PC-9 (cell line): ENCODE results near the gene ITIH3. TPM values are rescaled to one million over a fixed set of nuclear protein-coding genes. Genes with fewer than 3 reads are reported as not detected.

ENCODE experiments used
- BruUV-seq: library from RNA; stranded (reverse); fragments of 400-500 nt; replicated peaks from 2 replicates; lab custom pipeline; 2021; lab: Mats Ljungman, UMichigan
- CTCF ChIA-PET: fragments of 300-600 bp; sonication (Branson Sonifier 250); formaldehyde crosslinking; loops from one replicate; lab custom pipeline; 2022; ENCODE audit warnings: antibody characterized with exemption; lab: Charles Lee
- POLR2A ChIA-PET: fragments of 300-600 bp; sonication (Branson Sonifier 250); formaldehyde crosslinking; loops from one replicate; lab custom pipeline; 2022; ENCODE audit warnings: antibody characterized with exemption; ENCODE audit not compliant: unreplicated experiment; lab: Charles Lee
- DNase-seq, 2 experiments: peaks; one replicate each; pipeline versions ENCODE4 v3.0.0 to v3.0.0-alpha.2; 2015 to 2022; ENCODE audit warnings: mixed read lengths in 1 of 2
- H2AFZ ChIP-seq: fragments of 200-600 bp; sonication (generic); 2 replicates; pipeline ENCODE4 v1.8.1; 2017; ENCODE audit warnings: antibody characterized with exemption
- H3F3A ChIP-seq: fragments of 200-600 bp; sonication (generic); 2 replicates; pipeline ENCODE4 v1.8.1; 2017; ENCODE audit warnings: antibody characterized with exemption, mild to moderate bottlenecking, low read depth; ENCODE audit not compliant: insufficient read depth
- H3K27ac ChIP-seq: fragments of 200-600 bp; sonication (generic); 2 replicates; pipeline ENCODE4 v1.6.1; 2016; ENCODE audit warnings: mixed run types
- H3K27me3 ChIP-seq: fragments of 200-600 bp; sonication (generic); 2 replicates; pipeline ENCODE4 v1.6.1; 2016; ENCODE audit warnings: low read depth, mixed run types; ENCODE audit not compliant: insufficient read depth
- H3K36me3 ChIP-seq: fragments of 200-600 bp; sonication (generic); 2 replicates; pipeline ENCODE4 v1.6.1; 2016; ENCODE audit warnings: low read depth, mixed run types
- H3K4me1 ChIP-seq: fragments of 200-600 bp; sonication (generic); replicated peaks from 2 replicates; pipeline ENCODE4 v1.6.1; 2016; ENCODE audit warnings: mixed run types; ENCODE audit not compliant: insufficient read depth
- H3K4me2 ChIP-seq: fragments of 200-600 bp; sonication (generic); 2 replicates; pipeline ENCODE4 v1.6.1; 2017; ENCODE audit warnings: mixed run types
- H3K4me3 ChIP-seq: fragments of 200-600 bp; sonication (generic); 2 replicates; pipeline ENCODE4 v1.6.1; 2016; ENCODE audit warnings: mixed run types
- H3K79me2 ChIP-seq: fragments of 200-600 bp; sonication (generic); 2 replicates; pipeline ENCODE4 v1.6.1; 2017; ENCODE audit warnings: low read depth, mixed run types
- H3K9me2 ChIP-seq: fragments of 200-600 bp; sonication (generic); 2 replicates; pipeline ENCODE4 v1.8.1; 2017; ENCODE audit warnings: mild to moderate bottlenecking; ENCODE audit not compliant: insufficient read depth
- H3K9me3 ChIP-seq: fragments of 200-600 bp; sonication (generic); 2 replicates; pipeline ENCODE4 v1.8.1; 2016; ENCODE audit warnings: low read depth; ENCODE audit not compliant: insufficient read depth
- H4K20me1 ChIP-seq: fragments of 200-600 bp; sonication (generic); 2 replicates; pipeline ENCODE4 v1.8.1; 2017; ENCODE audit not compliant: insufficient read depth
- CTCF ChIP-seq: fragments of 200-600 bp; sonication (generic); conservative IDR thresholded peaks from 2 replicates; pipeline ENCODE4 v1.6.1; 2017; ENCODE audit warnings: mixed run types, antibody characterized with exemption, mild to moderate bottlenecking, moderate library complexity
- EZH2 ChIP-seq: fragments of 200-600 bp; sonication (generic); IDR thresholded peaks from 2 replicates; pipeline ENCODE4 v1.8.0; 2017; ENCODE audit warnings: antibody characterized with exemption, low read depth
- intact Hi-C: fragments of 100-400 bp; cut with micrococcal nuclease; formaldehyde crosslinking; loops from one replicate; pipeline ENCODE4 v1.10.0; 2022; ENCODE audit not compliant: unreplicated experiment
- total RNA-seq: library from RNA; stranded (reverse); gene quantifications from 2 replicates; pipeline ENCODE4 v1.2.3, GENCODE V29; 2021

ITIH3 gene
- total RNA-seq, 1 experiment from 2014 or later, result not detected

DNA sequence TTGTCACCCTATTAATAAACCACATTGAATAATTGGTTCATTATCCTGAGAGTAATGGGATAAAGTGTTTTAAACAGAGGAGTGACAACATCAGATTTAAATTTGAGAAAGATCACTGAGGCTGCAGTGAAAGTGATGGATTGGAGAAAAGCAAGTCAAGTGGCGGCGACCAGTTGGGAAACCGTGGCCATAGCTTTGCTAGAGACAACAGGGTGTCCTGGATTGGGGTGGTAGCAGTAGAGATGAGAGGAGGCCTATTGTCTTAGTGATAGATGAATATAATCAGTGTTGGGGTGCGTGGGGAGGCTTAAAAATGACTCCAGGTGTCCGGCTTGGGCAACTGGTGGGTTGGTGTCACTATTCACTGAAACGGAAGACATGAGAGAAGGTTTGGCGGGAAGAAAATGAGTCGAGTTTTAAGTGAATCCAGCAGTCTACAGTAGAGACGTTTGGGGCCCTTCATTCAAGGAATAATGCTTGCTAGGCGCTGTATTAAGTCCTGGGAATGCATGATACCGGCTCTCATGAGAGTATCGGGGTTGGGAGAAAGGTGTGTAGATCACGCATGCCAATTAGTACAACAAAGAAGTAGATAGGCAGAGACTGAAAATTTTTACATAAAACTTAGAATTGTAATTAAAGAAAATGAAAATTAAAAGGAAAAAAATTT is 24.7 kb upstream of the ITIH3 start:
- TSS peak; percentile 57 for BruUV-seq
- Histone ChIP-seq H3K36me3 (peaks cover 15% of the 10 kb centered on the region; the same call in 1 of the 2 replicates), H3K4me2 (peak overlapping the region; percentile 89), H3K27me3 (no peaks in the 10 kb centered on the region), H3K9me2 (no peaks in the 10 kb centered on the region), H3F3A (no peaks in the 10 kb centered on the region; the same call in 1 of the 2 replicates), H3K4me1 (0 out of 2 replicates have a peak, but pooled peaks cover 9% of the 10 kb centered on the region), H3K4me3 (peak overlapping the region; percentile 94), H3K27ac (0 out of 2 replicates have a peak overlapping the region, but pooled peaks have one; percentile 53), H2AFZ (peak overlapping the region; percentile 97), H4K20me1 (no peaks in the 10 kb centered on the region), H3K79me2 (peaks cover 20% of the 10 kb centered on the region), H3K9me3 (no peaks in the 10 kb centered on the region)
- intact Hi-C loops, result no loop called here
- POLR2A ChIA-PET, result no interaction called here
- no peak for DNase-seq
- TF ChIP-seq EZH2, result no peak
- TF ChIP-seq CTCF, result no peak
- CTCF ChIA-PET, result no interaction called here

DNA sequence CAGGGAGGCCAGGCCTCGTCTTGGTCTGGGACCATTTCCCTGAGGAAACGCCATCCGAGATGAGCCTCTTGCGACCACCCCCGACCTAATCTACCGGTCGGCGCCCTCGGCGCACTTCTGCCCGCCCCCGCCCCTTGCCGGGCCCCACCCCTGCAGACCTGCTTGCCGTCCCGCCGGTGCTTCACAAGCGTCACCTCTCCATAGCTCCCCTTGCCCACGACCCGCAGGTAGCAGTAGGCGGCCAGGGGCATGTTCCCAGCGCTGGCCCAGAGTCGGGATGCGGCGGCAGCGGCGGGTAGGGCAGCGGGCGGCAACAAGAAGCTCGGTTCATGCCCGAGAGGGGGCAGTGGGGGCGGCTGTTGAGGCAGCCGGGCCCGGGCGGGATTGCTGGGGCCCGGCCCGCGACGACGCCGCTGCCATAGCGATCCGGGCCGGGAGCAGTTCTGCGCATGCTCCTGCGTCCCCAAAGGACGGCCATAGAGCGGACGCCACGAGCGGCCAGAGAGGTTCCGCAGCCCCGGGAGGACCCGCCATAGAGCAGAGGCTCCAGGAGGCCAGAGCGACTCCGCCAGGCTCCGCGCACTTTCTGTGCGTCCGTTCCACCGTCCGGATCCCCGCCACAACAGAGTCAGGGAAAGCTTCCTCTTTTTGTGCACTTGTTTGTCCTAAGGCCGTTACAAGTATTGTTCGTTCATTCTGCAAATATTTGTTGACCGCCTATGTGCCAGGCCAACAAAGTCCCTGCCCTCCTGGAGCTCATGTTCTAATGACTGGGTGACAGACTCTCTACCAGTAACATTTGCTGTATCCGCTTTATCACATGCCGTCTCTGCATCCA is 23.9 kb upstream of the ITIH3 start, which contains the start of gene NEK4:
Gene NEK4, minus strand, starts transcription at position 445 of the 838 bp plus-strand sequence. Its CDS starts 194 bp downstream, at position 251.
- Histone ChIP-seq H3K4me2 (peak within 1 kb of the TSS; percentile 89), H4K20me1 (no peaks in the 10 kb centered on the region), H3K27ac (peak within 1 kb of the TSS; percentile 53; the same call in 1 of the 2 replicates), H3K4me3 (peak within 1 kb of the TSS; percentile 94), H3K9me3 (no peaks in the 10 kb centered on the region), H3F3A (no peaks in the 10 kb centered on the region; the same call in 1 of the 2 replicates), H3K36me3 (peaks cover 9% of the 10 kb centered on the region; the same call in 1 of the 2 replicates), H3K27me3 (no peaks in the 10 kb centered on the region), H3K79me2 (peaks cover 20% of the 10 kb centered on the region), H3K4me1 (0 out of 2 replicates have a peak, but pooled peaks cover 9% of the 10 kb centered on the region), H3K9me2 (no peaks in the 10 kb centered on the region), H2AFZ (peak within 1 kb of the TSS; percentile 97)
- intact Hi-C loops, result no loop called here
- TF ChIP-seq EZH2 (no peak), CTCF (no peak)
- BruUV-seq, result no TSS peak
- DNase-seq, result peak; percentile 73 to 90
- ChIA-PET CTCF (interaction anchor here (0.6 to 0.7 kb wide), 4 partner anchors 36 to 303 kb away, joined by 3 to 10 read pairs (median 6); no protein-coding TSS in a partner anchor), POLR2A (interaction anchor here (0.5 to 0.7 kb wide), 4 partner anchors 9 to 469 kb away, joined by 3 to 6 read pairs (median 4); no protein-coding TSS in a partner anchor)

DNA sequence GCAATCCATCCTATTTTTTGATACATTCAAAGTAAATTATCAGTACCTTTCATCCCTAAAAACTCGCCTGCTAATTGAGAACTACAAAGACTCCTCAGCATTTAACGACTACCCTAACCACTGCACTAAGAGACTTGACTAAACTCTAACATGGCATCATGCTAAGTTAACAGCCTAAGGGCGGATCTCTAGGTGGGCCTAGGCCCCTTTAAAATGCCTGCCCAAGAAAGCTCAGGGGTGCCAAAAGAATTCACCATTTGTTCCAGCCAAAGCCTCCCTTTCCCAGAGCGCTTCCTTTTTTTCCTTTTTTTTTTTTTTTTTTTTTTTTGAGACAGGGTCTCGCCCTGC is 23.3 kb upstream of the ITIH3 start:
- no peaks in the 10 kb centered on the region for H3K9me2 ChIP-seq
- H3F3A ChIP-seq, result no peaks in the 10 kb centered on the region
- peak overlapping the region; percentile 78 for H3K4me2 ChIP-seq
- no peak for TF ChIP-seq CTCF
- TF ChIP-seq EZH2, result no peak
- peak overlapping the region; percentile 53; the same call in 1 of the 2 replicates for H3K27ac ChIP-seq
- H3K27me3 ChIP-seq, result no peaks in the 10 kb centered on the region
- BruUV-seq, result TSS peak; percentile 94
- peaks cover 9% of the 10 kb centered on the region; the same call in 1 of the 2 replicates for H3K4me1 ChIP-seq
- peaks cover 20% of the 10 kb centered on the region for H3K79me2 ChIP-seq
- intact Hi-C loops, result no loop called here
- no peak for DNase-seq
- H3K4me3 ChIP-seq, result peak overlapping the region; percentile 94
- H3K9me3 ChIP-seq, result no peaks in the 10 kb centered on the region
- peak overlapping the region; percentile 97 for H2AFZ ChIP-seq
- no peaks in the 10 kb centered on the region for H4K20me1 ChIP-seq
- POLR2A ChIA-PET, result interaction anchor here (0.5 to 0.7 kb wide), 4 partner anchors 8 to 468 kb away, joined by 3 to 17 read pairs (median 6); no protein-coding TSS in a partner anchor
- peaks cover 5% of the 10 kb centered on the region; the same call in 1 of the 2 replicates for H3K36me3 ChIP-seq
- CTCF ChIA-PET, result interaction anchor here (0.6 kb wide), 1 partner anchor 55 kb away, joined by 3 read pairs; no protein-coding TSS in a partner anchor
